SK-N-SH (cell line): ENCODE data around the gene SARDH. TPM values are rescaled to one million over a fixed set of nuclear protein-coding genes. Genes with fewer than 3 reads are reported as not detected.

Source experiments
- CTCF ChIA-PET: fragments of 300-600, 350-600 bp; formaldehyde crosslinking; extraction: SDS; loops from one replicate; lab custom pipeline; 2021; lab: Yijun Ruan, JAX
- POLR2A ChIA-PET: fragments of 350-600 bp; sonication (Branson Sonifier 250); formaldehyde crosslinking; extraction: SDS; loops from one replicate; lab custom pipeline; 2020; ENCODE audit warnings: antibody characterized with exemption, inconsistent platforms; lab: Yijun Ruan, JAX
- DNase-seq: peaks from one replicate; pipeline ENCODE4 v3.0.0; 2012
- H2AFZ ChIP-seq: fragments of 200-600 bp; sonication (generic); 2 replicates; pipeline ENCODE4 v1.8.1; 2016; ENCODE audit warnings: antibody characterized with exemption, mild to moderate bottlenecking, low read depth
- H3F3A ChIP-seq: fragments of 200-600 bp; sonication (generic); replicated peaks from 2 replicates; pipeline ENCODE3; 2016; ENCODE audit warnings: antibody characterized with exemption, mild to moderate bottlenecking; ENCODE audit not compliant: insufficient read depth
- H3K27ac ChIP-seq, 2 experiments: fragments of 200-500 bp in 1 of 2; fragments of 200-600 bp in 1 of 2; sonication (Bioruptor generic) in 1 of 2; sonication (generic), shearing (Covaris generic) in 1 of 2; 2 replicates each; pipeline versions ENCODE4 v1.5.1 to v1.6.1; 2014 to 2016; ENCODE audit warnings: low read depth in 2 of 2, inconsistent platforms in 1 of 2, low read length in 1 of 2, mild to moderate bottlenecking in 1 of 2, mixed read lengths in 1 of 2
- H3K27me3 ChIP-seq: fragments of 200-600 bp; sonication (generic), shearing (Covaris generic); 2 replicates; pipeline ENCODE4 v1.6.1; 2016; ENCODE audit warnings: mixed run types; ENCODE audit not compliant: insufficient read depth
- H3K36me3 ChIP-seq, 2 experiments: fragments of 200-500 bp in 1 of 2; fragments of 200-600 bp in 1 of 2; sonication (Bioruptor generic) in 1 of 2; sonication (generic) in 1 of 2; replicated peaks in 1 of 2; 2 replicates each; pipeline versions ENCODE3 to v1.5.1; 2014 to 2016; ENCODE audit warnings: low read length in 1 of 2, mild to moderate bottlenecking in 1 of 2; ENCODE audit not compliant: insufficient read depth in 2 of 2, control insufficient read depth in 1 of 2
- H3K4me1 ChIP-seq, 2 experiments: fragments of 200-500 bp in 1 of 2; fragments of 200-600 bp in 1 of 2; sonication (Bioruptor generic) in 1 of 2; sonication (generic), shearing (Covaris generic) in 1 of 2; 2 replicates each; pipeline versions ENCODE4 v1.5.1 to v1.6.1; 2014 to 2016; ENCODE audit warnings: low read depth in 1 of 2, low read length in 1 of 2, mixed run types in 1 of 2; ENCODE audit not compliant: insufficient read depth in 2 of 2, control insufficient read depth in 1 of 2
- H3K4me2 ChIP-seq: fragments of 200-600 bp; sonication (generic), shearing (Covaris generic); 2 replicates; pipeline ENCODE4 v1.6.1; 2017; ENCODE audit warnings: mixed run types
- H3K4me3 ChIP-seq, 2 experiments: fragments of 200-500 bp in 1 of 2; fragments of 200-600 bp in 1 of 2; sonication (Bioruptor generic) in 1 of 2; sonication (generic), shearing (Covaris generic) in 1 of 2; 2 replicates each; pipeline versions ENCODE4 v1.5.1 to v1.8.1; 2014 to 2016; ENCODE audit warnings: low read depth in 2 of 2, inconsistent platforms in 1 of 2, low read length in 1 of 2, mild to moderate bottlenecking in 1 of 2, mixed read lengths in 1 of 2, moderate library complexity in 1 of 2
- H3K79me2 ChIP-seq: fragments of 200-600 bp; sonication (generic); 2 replicates; pipeline ENCODE4 v1.8.1; 2017; ENCODE audit warnings: mild to moderate bottlenecking; ENCODE audit not compliant: insufficient read depth
- H3K9ac ChIP-seq: fragments of 200-600 bp; sonication (generic); 2 replicates; pipeline ENCODE4 v1.6.1; 2017; ENCODE audit warnings: mixed run types
- H3K9me2 ChIP-seq: fragments of 200-600 bp; sonication (generic); 2 replicates; pipeline ENCODE4 v1.6.1; 2017; ENCODE audit warnings: mixed run types
- H3K9me3 ChIP-seq: fragments of 200-600 bp; sonication (generic); 2 replicates; pipeline ENCODE4 v1.6.1; 2017; ENCODE audit warnings: mixed run types, mild to moderate bottlenecking, moderate library complexity
- H4K20me1 ChIP-seq: fragments of 200-600 bp; sonication (generic); 2 replicates; pipeline ENCODE4 v1.6.1; 2017; ENCODE audit warnings: mild to moderate bottlenecking, mixed run types; ENCODE audit not compliant: insufficient read depth
- CHD2 ChIP-seq: fragments of 150-350 bp; IDR thresholded peaks from 2 replicates; pipeline ENCODE4 v1.6.1; 2018; ENCODE audit warnings: low read length; ENCODE audit not compliant: partially characterized antibody
- JUND ChIP-seq: IDR thresholded peaks from 2 replicates; pipeline ENCODE4 v1.4.0; 2012
- MAX ChIP-seq: IDR thresholded peaks from 2 replicates; pipeline ENCODE4 v1.4.0; 2012; ENCODE audit warnings: low read depth
- NFIC ChIP-seq: IDR thresholded peaks from 2 replicates; pipeline ENCODE4 v1.4.0; 2012; ENCODE audit warnings: borderline replicate concordance
- NRF1 ChIP-seq: IDR thresholded peaks from 2 replicates; pipeline ENCODE4 v1.6.1; 2012; ENCODE audit warnings: low read depth, mild to moderate bottlenecking, low read length
- PBX3 ChIP-seq: IDR thresholded peaks from 2 replicates; pipeline ENCODE4; 2012
- RAD21 ChIP-seq: IDR thresholded peaks from 2 replicates; pipeline ENCODE4 v1.6.1; 2012; ENCODE audit warnings: mild to moderate bottlenecking, low read length
- REST ChIP-seq: IDR thresholded peaks from 2 replicates; pipeline ENCODE4 v1.6.1; 2012; ENCODE audit warnings: mild to moderate bottlenecking, low read depth, low read length, moderate library complexity
- RFX5 ChIP-seq: IDR thresholded peaks from 2 replicates; pipeline ENCODE4 v1.6.1; 2012; ENCODE audit warnings: mild to moderate bottlenecking, improper control_type of control experiment, low read length
- ZBTB33 ChIP-seq: IDR thresholded peaks from 2 replicates; pipeline ENCODE4 v1.4.0; 2012; ENCODE audit warnings: low read depth, borderline replicate concordance
- WGBS: methylation state at CpG from one replicate; pipeline ENCODE4 v1.1.6; 2017; ENCODE audit warnings: low lambda C conversion rate; 5-methylcytosine and 5-hydroxymethylcytosine counted together
- polyA plus RNA-seq, 3 experiments: library from polyadenylated mRNA; depleted of rRNA; stranded (reverse); fragments of >200 nt; gene quantifications; 2 replicates each; pipeline ENCODE4 v1.2.3, GENCODE V29; 2012

The SARDH gene
- polyA plus RNA-seq, 1 of the 3 experiments (the other 2 are of a cell fraction), result 5.9 TPM

- peak; percentile 76 for DNase-seq
- Histone ChIP-seq H3K9me3 (no peaks in the 10 kb centered on the region), H3K9me2 (no peaks in the 10 kb centered on the region), H3K9ac (no peak overlapping the region), H3K4me1 (no peaks in the 10 kb centered on the region; a peak in 1 of 4 replicates), H4K20me1 (no peaks in the 10 kb centered on the region), H2AFZ (no peak overlapping the region), H3K4me3 (no peak overlapping the region), H3K4me2 (no peak overlapping the region), H3F3A (peaks cover 4% of the 10 kb centered on the region), H3K27me3 (no peaks in the 10 kb centered on the region), H3K79me2 (no peaks in the 10 kb centered on the region), H3K36me3 (peaks cover 13 to 15% of the 10 kb centered on the region in 2 experiments), H3K27ac (no peak overlapping the region)
- TF ChIP-seq RFX5, result no peak
- no peak for TF ChIP-seq MAX
- TF ChIP-seq NRF1, result no peak
- no peak for TF ChIP-seq JUND
- no peak for TF ChIP-seq NFIC
- no peak for TF ChIP-seq CHD2
- no peak for TF ChIP-seq RAD21
- TF ChIP-seq REST, result no peak
- no peak for TF ChIP-seq PBX3
- no peak for TF ChIP-seq ZBTB33
- WGBS, result 92% methylated on average over 32 of the region's 32 CpGs
- POLR2A ChIA-PET, result no interaction called here
- CTCF ChIA-PET, result interaction anchor here (0.7 to 3.3 kb wide), 4 partner anchors 17 to 235 kb away, joined by 3 to 19 read pairs (median 8); no protein-coding TSS in a partner anchor
Observed at GRCh38 chr9:133759146-133759900, 21.2 kb upstream of the SARDH start.
